ENCODE results near the gene PER2. TPM values are rescaled to one million over a fixed set of nuclear protein-coding genes. Genes with fewer than 3 reads are reported as not detected.

PER2 gene
- total RNA-seq, 1 donor from 2014 or later, result 3.8 TPM

DNA sequence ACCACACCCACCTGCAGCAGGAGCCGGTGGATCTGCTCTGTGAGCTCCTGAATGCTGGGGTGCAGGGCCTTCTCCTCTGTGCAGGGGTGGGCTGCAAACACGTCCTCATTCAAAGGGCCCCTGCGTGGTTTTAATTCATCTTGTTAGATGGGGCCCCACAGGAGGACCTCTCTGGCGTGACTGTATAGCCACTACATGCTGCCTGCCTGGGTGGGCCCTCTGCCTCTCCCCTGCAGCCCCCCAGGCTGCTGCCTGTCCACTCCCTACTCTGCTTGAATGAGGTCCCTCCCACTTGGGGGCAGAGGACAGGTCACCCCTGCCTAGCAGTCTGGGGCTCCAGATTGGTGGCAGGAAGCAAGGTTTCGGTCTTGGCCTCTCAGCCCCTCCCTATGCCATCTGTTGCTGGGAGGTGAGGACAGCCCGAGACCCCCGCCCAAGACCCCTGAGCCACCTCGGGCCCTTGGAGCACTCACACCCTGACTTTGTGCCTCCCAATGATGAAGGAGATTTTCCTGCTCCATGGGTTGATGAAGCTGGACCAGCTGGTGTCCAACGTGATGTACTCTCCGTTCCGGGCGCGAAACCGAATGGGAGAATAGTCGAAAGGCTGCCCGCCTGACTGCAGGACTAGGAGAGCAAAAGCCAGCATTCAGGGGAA, 26.6 kb downstream of the PER2 start:
- Mint-ChIP-seq H3K4me3 (ENCODE audit: unreplicated experiment) (peak overlapping the region; percentile 25), H3K4me1 (ENCODE audit: low read depth, unreplicated experiment) (peaks cover 33% of the 10 kb centered on the region), H3K9me3 (ENCODE audit: unreplicated experiment) (peaks cover 12% of the 10 kb centered on the region), H3K27me3 (ENCODE audit: unreplicated experiment) (peaks cover 5% of the 10 kb centered on the region), H3K27ac (ENCODE audit: unreplicated experiment) (no peak overlapping the region), H3K36me3 (ENCODE audit: unreplicated experiment) (no peaks in the 10 kb centered on the region)
- TF ChIP-seq, protein P1, sequence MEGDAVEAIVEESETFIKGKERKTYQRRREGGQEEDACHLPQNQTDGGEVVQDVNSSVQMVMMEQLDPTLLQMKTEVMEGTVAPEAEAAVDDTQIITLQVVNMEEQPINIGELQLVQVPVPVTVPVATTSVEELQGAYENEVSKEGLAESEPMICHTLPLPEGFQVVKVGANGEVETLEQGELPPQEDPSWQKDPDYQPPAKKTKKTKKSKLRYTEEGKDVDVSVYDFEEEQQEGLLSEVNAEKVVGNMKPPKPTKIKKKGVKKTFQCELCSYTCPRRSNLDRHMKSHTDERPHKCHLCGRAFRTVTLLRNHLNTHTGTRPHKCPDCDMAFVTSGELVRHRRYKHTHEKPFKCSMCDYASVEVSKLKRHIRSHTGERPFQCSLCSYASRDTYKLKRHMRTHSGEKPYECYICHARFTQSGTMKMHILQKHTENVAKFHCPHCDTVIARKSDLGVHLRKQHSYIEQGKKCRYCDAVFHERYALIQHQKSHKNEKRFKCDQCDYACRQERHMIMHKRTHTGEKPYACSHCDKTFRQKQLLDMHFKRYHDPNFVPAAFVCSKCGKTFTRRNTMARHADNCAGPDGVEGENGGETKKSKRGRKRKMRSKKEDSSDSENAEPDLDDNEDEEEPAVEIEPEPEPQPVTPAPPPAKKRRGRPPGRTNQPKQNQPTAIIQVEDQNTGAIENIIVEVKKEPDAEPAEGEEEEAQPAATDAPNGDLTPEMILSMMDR (IDR thresholded peaks at IDR 0.05; ENCODE audit: partially characterized antibody, unreplicated experiment), result no peak
- DNase-seq, result peak; percentile 8

DNA sequence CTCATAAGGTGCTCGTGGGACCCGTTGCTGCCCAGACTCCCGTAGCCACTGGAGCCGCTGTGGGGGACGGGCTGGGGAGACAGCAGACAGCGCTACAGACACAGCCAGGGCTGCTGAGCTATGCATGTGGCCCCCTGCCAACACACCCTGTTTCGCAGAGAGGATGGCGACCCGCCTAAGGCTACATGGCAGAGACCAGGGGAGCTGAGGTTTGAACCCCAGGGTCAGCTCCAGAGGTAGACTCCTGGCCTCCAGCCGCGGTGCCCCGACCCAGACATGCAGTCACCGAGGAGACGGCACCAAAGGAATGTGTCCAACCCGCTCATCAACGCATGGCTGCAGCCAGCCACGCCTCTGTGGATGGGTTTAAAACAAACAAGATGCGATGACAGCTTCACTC, 27.5 kb downstream of the PER2 start:
- no peak overlapping the region for H3K4me3 Mint-ChIP-seq (ENCODE audit: unreplicated experiment)
- H3K27me3 Mint-ChIP-seq (ENCODE audit: unreplicated experiment), result peaks cover 5% of the 10 kb centered on the region
- no peaks in the 10 kb centered on the region for H3K36me3 Mint-ChIP-seq (ENCODE audit: unreplicated experiment)
- DNase-seq, result peak; percentile 16
- TF ChIP-seq, protein P1 (IDR thresholded peaks at IDR 0.05; ENCODE audit: partially characterized antibody, unreplicated experiment), result no peak
- no peak overlapping the region for H3K27ac Mint-ChIP-seq (ENCODE audit: unreplicated experiment)
- peaks cover 9% of the 10 kb centered on the region for H3K9me3 Mint-ChIP-seq (ENCODE audit: unreplicated experiment)
- peaks cover 40% of the 10 kb centered on the region for H3K4me1 Mint-ChIP-seq (ENCODE audit: low read depth, unreplicated experiment)

DNA sequence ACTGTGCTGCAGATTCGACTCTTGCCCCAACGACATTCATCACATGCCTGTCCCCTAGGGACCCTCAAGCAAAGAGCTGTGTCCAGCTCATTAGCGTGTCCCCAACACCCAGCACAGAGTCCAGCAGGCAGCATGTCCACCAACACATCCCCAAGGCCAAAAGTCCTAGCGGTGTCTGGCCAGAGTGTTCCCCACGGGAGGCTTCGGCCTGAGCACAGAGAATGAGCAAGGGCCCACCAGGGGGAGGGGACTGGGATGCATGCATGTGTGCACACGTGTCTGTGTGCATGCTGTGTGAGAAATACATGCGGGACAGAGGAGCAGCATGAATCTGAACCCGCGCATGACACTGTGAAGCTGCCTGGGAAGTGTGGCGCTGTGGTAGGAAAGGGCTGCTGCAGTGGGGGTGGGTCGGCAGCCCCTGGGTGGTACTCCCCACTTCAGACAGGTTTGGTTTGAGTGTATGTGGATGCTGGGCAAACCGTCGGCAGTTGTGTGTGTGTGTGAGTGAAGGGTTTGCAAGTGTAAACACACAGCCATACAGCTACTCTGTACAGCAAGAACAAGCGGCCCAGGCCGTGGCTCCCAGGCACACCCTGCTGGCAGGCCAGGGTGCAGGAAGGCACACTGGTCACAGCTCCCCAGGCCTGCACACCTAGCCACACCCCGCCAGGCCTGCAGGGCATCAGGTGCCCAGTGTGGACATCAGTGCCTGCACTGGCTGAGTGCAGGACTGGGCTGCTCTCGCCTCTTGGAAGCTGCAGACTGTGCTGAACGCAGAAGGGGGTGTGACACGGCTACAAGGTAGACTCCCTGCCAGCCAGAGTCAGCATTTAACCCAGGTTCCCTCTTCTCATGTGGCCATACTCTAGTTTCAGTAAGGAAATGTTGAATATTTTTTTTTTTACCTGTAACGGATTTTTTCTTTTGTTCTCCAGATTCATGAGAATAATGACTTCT, 29.1 kb downstream of the PER2 start:
- Mint-ChIP-seq H3K27me3 (ENCODE audit: unreplicated experiment) (peaks cover 5% of the 10 kb centered on the region), H3K9me3 (ENCODE audit: unreplicated experiment) (peaks cover 9% of the 10 kb centered on the region), H3K4me3 (ENCODE audit: unreplicated experiment) (peak overlapping the region; percentile 21), H3K36me3 (ENCODE audit: unreplicated experiment) (no peaks in the 10 kb centered on the region), H3K4me1 (ENCODE audit: low read depth, unreplicated experiment) (peaks cover 54% of the 10 kb centered on the region), H3K27ac (ENCODE audit: unreplicated experiment) (peak overlapping the region; percentile 80)
- TF ChIP-seq, protein P1 (IDR thresholded peaks at IDR 0.05; ENCODE audit: partially characterized antibody, unreplicated experiment), result peak; percentile 8
- DNase-seq, result peak; percentile 70

DNA sequence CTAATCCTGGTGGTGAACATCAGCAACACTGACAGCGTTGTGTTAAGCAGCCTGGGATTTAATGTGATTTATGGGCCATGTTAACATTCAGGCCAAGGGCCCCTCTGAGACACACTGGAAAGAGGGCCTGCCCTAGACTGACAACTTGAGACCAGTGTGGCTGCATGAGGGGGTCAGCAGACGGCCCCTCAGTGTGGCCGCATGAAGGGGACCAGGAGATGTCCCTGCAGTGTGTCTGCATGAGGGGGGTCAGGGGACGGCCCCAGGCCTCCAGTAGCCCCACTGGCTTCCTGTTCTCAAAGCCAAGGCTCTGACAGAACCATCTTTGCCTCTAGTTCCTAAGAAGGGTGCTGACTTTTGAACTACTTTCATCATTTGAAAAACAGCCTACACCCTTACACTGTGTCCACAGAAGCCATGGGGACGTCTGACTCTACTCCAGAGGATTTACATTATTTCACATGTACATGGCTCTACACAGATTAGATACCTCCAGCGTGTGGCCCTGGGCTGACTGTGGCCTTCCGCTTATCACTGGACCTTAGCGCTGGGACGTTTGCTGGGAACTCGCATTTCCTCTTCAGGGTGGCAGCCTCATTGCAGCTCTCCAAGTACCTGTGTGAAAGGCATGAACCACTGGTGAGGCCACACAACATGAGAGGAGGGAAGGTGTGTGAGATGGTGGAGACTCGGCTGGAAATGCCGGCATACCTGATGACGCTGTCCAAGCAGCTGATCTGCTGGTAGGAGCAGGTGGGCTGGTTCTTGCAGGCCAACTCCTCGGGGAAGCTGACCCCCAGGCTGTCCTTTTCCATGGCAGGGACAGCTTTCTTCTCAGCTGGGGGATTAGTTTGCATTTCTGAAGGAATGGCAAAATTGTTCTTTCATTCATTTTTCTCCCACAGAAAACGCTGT, 30.4 kb downstream of the PER2 start:
- peaks cover 5% of the 10 kb centered on the region for H3K27me3 Mint-ChIP-seq (ENCODE audit: unreplicated experiment)
- TF ChIP-seq, protein P1 (IDR thresholded peaks at IDR 0.05; ENCODE audit: partially characterized antibody, unreplicated experiment), result no peak
- H3K9me3 Mint-ChIP-seq (ENCODE audit: unreplicated experiment), result peaks cover 10% of the 10 kb centered on the region
- peaks cover 55% of the 10 kb centered on the region for H3K4me1 Mint-ChIP-seq (ENCODE audit: low read depth, unreplicated experiment)
- H3K4me3 Mint-ChIP-seq (ENCODE audit: unreplicated experiment), result peak overlapping the region; percentile 52
- H3K36me3 Mint-ChIP-seq (ENCODE audit: unreplicated experiment), result no peaks in the 10 kb centered on the region
- peak; percentile 14 for DNase-seq
- peak overlapping the region; percentile 43 for H3K27ac Mint-ChIP-seq (ENCODE audit: unreplicated experiment)
